Measurements from ENCODE around the gene ERC2. TPM values are rescaled to one million over a fixed set of nuclear protein-coding genes. Genes with fewer than 3 reads are reported as not detected.

The ERC2 gene
- total RNA-seq, 2 donors from 2014 or later = 0.21 to 0.30 TPM

DNA sequence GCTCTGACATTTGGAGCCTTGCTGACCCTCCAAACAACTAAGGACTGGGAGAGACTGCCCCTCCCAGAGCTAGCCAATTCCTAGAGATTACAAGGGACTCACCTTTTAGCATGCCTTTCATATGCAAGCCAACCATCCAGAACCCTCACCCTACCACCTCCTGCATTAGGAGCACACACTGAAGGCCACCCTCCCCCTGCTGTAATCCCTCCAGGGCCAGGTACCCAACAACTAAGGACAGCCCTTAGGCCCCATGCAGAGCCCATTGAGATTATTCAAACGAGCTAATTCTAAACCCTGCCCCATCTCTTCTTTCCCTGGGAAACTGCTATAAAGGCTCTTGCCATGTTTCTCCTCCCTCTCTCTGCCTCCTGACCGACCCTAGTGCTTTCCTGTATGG is 352.6 kb downstream of the ERC2 start:
- Histone ChIP-seq H3K36me3 (no peaks in the 10 kb centered on the region), H3K27me3 (no peaks in the 10 kb centered on the region), H3K9me3 (no peaks in the 10 kb centered on the region), H3K4me3 (no peak overlapping the region), H3K4me1 (no peaks in the 10 kb centered on the region), H3K27ac (no peak overlapping the region), H3K9ac (ENCODE audit: low read depth in 2 of 2, low read length in 2 of 2) (no peak overlapping the region)
- TF ChIP-seq, protein P1, sequence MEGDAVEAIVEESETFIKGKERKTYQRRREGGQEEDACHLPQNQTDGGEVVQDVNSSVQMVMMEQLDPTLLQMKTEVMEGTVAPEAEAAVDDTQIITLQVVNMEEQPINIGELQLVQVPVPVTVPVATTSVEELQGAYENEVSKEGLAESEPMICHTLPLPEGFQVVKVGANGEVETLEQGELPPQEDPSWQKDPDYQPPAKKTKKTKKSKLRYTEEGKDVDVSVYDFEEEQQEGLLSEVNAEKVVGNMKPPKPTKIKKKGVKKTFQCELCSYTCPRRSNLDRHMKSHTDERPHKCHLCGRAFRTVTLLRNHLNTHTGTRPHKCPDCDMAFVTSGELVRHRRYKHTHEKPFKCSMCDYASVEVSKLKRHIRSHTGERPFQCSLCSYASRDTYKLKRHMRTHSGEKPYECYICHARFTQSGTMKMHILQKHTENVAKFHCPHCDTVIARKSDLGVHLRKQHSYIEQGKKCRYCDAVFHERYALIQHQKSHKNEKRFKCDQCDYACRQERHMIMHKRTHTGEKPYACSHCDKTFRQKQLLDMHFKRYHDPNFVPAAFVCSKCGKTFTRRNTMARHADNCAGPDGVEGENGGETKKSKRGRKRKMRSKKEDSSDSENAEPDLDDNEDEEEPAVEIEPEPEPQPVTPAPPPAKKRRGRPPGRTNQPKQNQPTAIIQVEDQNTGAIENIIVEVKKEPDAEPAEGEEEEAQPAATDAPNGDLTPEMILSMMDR (IDR thresholded peaks at IDR 0.05) = no peak
- DNase-seq = no peak
- intact Hi-C loops (cut with DNase I) = no loop called here

DNA sequence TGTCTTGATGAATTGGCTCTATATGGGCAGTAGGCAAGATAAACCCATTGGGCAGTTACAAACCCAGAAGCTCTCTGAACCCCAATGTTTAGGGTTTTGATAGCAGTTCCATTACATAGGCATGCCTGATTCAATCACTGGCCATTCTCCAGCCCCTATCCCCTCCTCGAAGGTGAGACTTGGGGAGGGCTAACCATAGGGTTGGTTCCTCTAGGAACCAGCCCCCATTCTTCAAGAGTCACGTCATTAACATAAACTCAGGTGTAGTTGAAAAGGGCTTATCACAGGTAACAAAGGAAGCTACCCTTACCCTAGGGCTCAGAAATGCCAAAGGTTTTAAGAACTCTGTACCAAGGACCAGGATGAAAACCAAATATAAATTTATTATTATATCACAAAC is 353.1 kb downstream of the ERC2 start:
- no peak overlapping the region for H3K27ac ChIP-seq
- H3K9ac ChIP-seq (ENCODE audit: low read depth in 2 of 2, low read length in 2 of 2) = no peak overlapping the region
- DNase-seq = no peak
- H3K4me1 ChIP-seq = no peaks in the 10 kb centered on the region
- H3K9me3 ChIP-seq = no peaks in the 10 kb centered on the region
- H3K36me3 ChIP-seq = no peaks in the 10 kb centered on the region
- intact Hi-C loops (cut with DNase I) = no loop called here
- H3K4me3 ChIP-seq = no peak overlapping the region
- TF ChIP-seq, protein P1 (IDR thresholded peaks at IDR 0.05) = no peak
- no peaks in the 10 kb centered on the region for H3K27me3 ChIP-seq

DNA sequence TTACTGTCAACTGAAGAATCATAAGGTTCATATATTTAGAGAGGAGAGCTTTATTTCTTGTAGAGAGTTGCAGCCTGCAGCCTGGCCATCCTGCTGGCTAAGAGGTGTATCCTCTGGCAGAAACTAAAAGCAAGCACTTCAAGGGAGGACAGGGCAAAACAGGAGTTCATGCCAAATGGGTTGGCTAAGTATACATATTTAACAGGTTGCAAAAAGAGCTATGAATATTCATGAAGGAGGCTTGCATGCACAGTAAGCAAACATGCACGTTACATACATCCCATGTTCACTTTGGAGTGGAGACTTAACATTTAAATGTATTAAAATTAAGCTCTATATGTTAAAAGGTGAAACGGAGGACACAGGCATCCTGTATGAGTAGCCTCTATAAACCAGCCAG is 354.4 kb downstream of the ERC2 start:
- TF ChIP-seq, protein P1 (IDR thresholded peaks at IDR 0.05) = no peak
- no peak overlapping the region for H3K4me3 ChIP-seq
- H3K9ac ChIP-seq (ENCODE audit: low read depth in 2 of 2, low read length in 2 of 2) = no peak overlapping the region
- no peaks in the 10 kb centered on the region for H3K4me1 ChIP-seq
- no peaks in the 10 kb centered on the region for H3K27me3 ChIP-seq
- DNase-seq = no peak
- intact Hi-C loops (cut with DNase I) = no loop called here
- no peaks in the 10 kb centered on the region for H3K9me3 ChIP-seq
- no peaks in the 10 kb centered on the region for H3K36me3 ChIP-seq
- H3K27ac ChIP-seq = no peak overlapping the region

DNA sequence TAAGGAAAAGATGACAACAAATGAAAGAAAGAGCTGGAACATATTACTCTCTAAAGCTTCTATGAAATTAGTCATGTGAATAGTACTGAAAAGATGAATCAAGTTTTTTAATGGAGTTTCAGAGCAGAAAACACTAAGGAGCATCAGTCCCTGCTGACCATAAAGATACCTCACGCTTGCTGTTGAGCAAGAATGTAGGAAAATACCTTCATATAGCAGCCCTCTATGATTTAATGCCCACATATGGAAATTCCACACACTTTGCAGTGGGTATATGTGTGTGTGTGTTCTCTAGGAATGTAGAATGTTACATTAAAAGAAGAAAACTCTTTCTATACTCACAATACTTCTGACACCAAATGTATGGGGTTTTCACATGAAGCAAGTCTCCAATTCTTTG is 355.0 kb downstream of the ERC2 start:
- Histone ChIP-seq H3K9ac (ENCODE audit: low read depth in 2 of 2, low read length in 2 of 2) (no peak overlapping the region), H3K27ac (no peak overlapping the region), H3K36me3 (no peaks in the 10 kb centered on the region), H3K4me3 (no peak overlapping the region), H3K4me1 (no peaks in the 10 kb centered on the region), H3K9me3 (no peaks in the 10 kb centered on the region), H3K27me3 (no peaks in the 10 kb centered on the region)
- no peak for DNase-seq
- intact Hi-C loops (cut with DNase I) = no loop called here
- TF ChIP-seq, protein P1 (IDR thresholded peaks at IDR 0.05) = no peak

DNA sequence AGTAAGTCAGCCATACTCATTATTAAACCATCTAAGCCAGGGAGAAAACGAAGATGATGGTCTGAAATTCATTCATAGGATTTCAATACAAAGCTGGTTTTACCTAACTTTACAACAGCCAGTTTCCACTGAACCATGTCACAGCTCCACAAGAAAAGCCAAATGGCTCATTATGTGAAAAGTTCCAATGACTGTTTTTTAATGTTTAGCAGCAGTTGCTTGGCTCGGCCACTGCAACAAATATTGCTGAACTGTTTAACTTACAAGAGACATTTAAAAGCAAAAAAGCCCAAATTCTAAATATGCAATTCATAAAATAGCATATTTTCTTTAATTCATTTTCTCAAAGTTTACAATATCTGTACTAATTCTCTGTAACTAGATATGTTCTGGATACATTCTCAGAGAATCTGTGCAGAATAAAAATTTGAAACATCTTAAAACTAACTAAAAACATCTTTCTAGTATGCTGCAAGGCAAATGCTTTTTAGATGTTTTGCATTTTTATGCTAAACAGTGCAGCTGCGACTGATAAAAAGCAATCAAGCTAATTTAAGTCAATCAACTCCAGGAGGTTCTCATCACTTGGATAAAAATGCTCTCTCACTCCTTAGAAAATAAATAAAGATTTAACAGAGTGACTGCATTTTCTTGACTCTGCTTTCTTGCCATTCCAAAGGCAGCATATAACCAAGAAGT is 356.5 kb downstream of the ERC2 start:
- intact Hi-C loops (cut with DNase I) = no loop called here
- H3K27me3 ChIP-seq = no peaks in the 10 kb centered on the region
- H3K9me3 ChIP-seq = no peaks in the 10 kb centered on the region
- no peak overlapping the region for H3K9ac ChIP-seq (ENCODE audit: low read depth in 2 of 2, low read length in 2 of 2)
- no peak for DNase-seq
- TF ChIP-seq, protein P1 (IDR thresholded peaks at IDR 0.05) = no peak
- H3K36me3 ChIP-seq = no peaks in the 10 kb centered on the region
- no peak overlapping the region for H3K4me3 ChIP-seq
- no peak overlapping the region for H3K27ac ChIP-seq
- no peaks in the 10 kb centered on the region for H3K4me1 ChIP-seq
